SK-N-SH treated with all-trans-retinoic acid at 6 μM for 48 hours (cell line): ENCODE data around the gene SEZ6L.

ENCODE experiments used
- ATAC-seq: fragments of 200-7000 bp; cut with Tn5 transposase; 3 replicates; pipeline ENCODE4 v1.9.1; 2020; ENCODE audit warnings: mild to moderate bottlenecking, moderate library complexity
- ARNTL ChIP-seq: fragments of 450-650 bp; formaldehyde crosslinking; IDR thresholded peaks from 2 replicates; pipeline ENCODE4 v1.5.0; 2020; ENCODE audit warnings: low read depth, mild to moderate bottlenecking, moderate library complexity, borderline replicate concordance
- BACH2 ChIP-seq: fragments of 250-450 bp; sonication (Bioruptor Pico); IDR thresholded peaks from 2 replicates; pipeline ENCODE4 v1.9.0; 2021; ENCODE audit warnings: mild to moderate bottlenecking, borderline replicate concordance
- CREB5 ChIP-seq: fragments of 250-450 bp; sonication (Bioruptor Pico); IDR thresholded peaks from 2 replicates; pipeline ENCODE4 v1.5.1; 2020; ENCODE audit warnings: low read depth, mild to moderate bottlenecking, moderate library complexity
- CSDC2 ChIP-seq: fragments of 250-450 bp; sonication (Bioruptor Pico); IDR thresholded peaks from 2 replicates; pipeline ENCODE4 v1.5.0; 2020; ENCODE audit warnings: mild to moderate bottlenecking, moderate library complexity
- CSRNP3 ChIP-seq: fragments of 250-450 bp; sonication (Bioruptor Pico); IDR thresholded peaks from 2 replicates; pipeline ENCODE4 v1.5.1; 2021; ENCODE audit warnings: mild to moderate bottlenecking, moderate library complexity
- ESRRG ChIP-seq: fragments of 250-450 bp; sonication (Bioruptor Pico); IDR thresholded peaks from 2 replicates; pipeline ENCODE4 v1.6.1; 2021; ENCODE audit warnings: mild to moderate bottlenecking
- POU6F1 ChIP-seq: fragments of 250-450 bp; sonication (Bioruptor Pico); IDR thresholded peaks from 2 replicates; pipeline ENCODE4 v1.8.0; 2021; ENCODE audit warnings: low read depth, mild to moderate bottlenecking, moderate library complexity, borderline replicate concordance
- PPARA ChIP-seq: fragments of 250-450 bp; sonication (Bioruptor Pico); IDR thresholded peaks from 2 replicates; pipeline ENCODE4 v1.5.0; 2020; ENCODE audit warnings: mild to moderate bottlenecking, borderline replicate concordance
- RARB ChIP-seq: fragments of 250-450 bp; sonication (Bioruptor Pico); IDR thresholded peaks from 2 replicates; pipeline ENCODE4 v1.8.0; 2021; ENCODE audit warnings: mild to moderate bottlenecking, moderate library complexity
- SNAI2 ChIP-seq: fragments of 250-450 bp; sonication (Bioruptor Pico); IDR thresholded peaks from 2 replicates; pipeline ENCODE4 v1.5.0; 2020; ENCODE audit warnings: mild to moderate bottlenecking, moderate library complexity
- TCF4 ChIP-seq: fragments of 250-450 bp; sonication (Bioruptor Pico); IDR thresholded peaks from 2 replicates; pipeline ENCODE4 v1.8.0; 2021; ENCODE audit warnings: mild to moderate bottlenecking, moderate library complexity, borderline replicate concordance
- TOX ChIP-seq: fragments of 250-450 bp; sonication (Bioruptor Pico); IDR thresholded peaks from 2 replicates; pipeline ENCODE4 v1.8.0; 2021; ENCODE audit warnings: mild to moderate bottlenecking, moderate library complexity, borderline replicate concordance
- TSHZ2 ChIP-seq: fragments of 250-450 bp; sonication (Bioruptor Pico); IDR thresholded peaks from 2 replicates; pipeline ENCODE4 v1.5.0; 2020; ENCODE audit warnings: mild to moderate bottlenecking, moderate library complexity
- ZC3H10 ChIP-seq: fragments of 250-450 bp; sonication (Bioruptor Pico); IDR thresholded peaks from 2 replicates; pipeline ENCODE4 v1.5.1; 2021; ENCODE audit warnings: mild to moderate bottlenecking, moderate library complexity
- ZFP30 ChIP-seq: fragments of 450-650 bp; formaldehyde crosslinking; IDR thresholded peaks from 2 replicates; pipeline ENCODE4 v1.5.0; 2022; ENCODE audit warnings: mild to moderate bottlenecking, moderate library complexity
- ZNF565 ChIP-seq: fragments of 450-650 bp; formaldehyde crosslinking; conservative IDR thresholded peaks from 2 replicates; pipeline ENCODE4 v1.5.0; 2020; ENCODE audit warnings: low read depth, mild to moderate bottlenecking, moderate library complexity
- ZNF70 ChIP-seq: fragments of 450-650 bp; formaldehyde crosslinking; IDR thresholded peaks from 2 replicates; pipeline ENCODE4 v1.5.0; 2020; ENCODE audit warnings: mild to moderate bottlenecking, moderate library complexity
- ZNF8 ChIP-seq: fragments of 450-650 bp; formaldehyde crosslinking; IDR thresholded peaks from 2 replicates; pipeline ENCODE4 v1.5.0; 2020; ENCODE audit warnings: mild to moderate bottlenecking, moderate library complexity
- TF ChIP-seq, protein P1 (sequence below): fragments of 250-450 bp; sonication (Bioruptor Pico); IDR thresholded peaks from 2 replicates; pipeline ENCODE4 v1.8.0; 2020; ENCODE audit warnings: mild to moderate bottlenecking, moderate library complexity, borderline replicate concordance

Gene SEZ6L

DNA sequence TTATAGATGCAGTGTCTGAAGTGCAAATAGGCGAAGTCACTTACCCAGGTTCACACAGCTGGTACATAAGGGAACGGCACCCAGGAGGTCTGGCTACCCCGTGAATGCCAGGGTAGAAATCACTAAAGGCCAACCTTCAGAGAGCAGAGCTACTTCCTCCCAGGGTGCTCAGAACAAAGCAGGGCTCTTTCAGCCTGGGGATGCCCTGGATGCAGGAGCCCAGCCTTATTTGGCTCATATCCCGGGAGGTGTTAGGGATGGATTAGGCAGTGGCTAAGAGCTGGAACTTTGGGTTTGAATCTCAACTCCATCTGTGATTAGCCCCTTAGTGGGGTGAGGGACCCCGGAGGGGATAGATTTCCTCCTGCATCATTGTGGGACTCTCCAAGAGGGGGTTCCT lies 226.7 kb downstream of the SEZ6L start:
- no peak for ATAC-seq
- TF ChIP-seq TSHZ2 (no peak), POU6F1 (no peak), CSRNP3 (no peak), CREB5 (no peak), RARB (CRISPR knock-in tag) (no peak), ARNTL (CRISPR knock-in tag) (no peak), ZNF70 (CRISPR knock-in tag) (no peak)

DNA sequence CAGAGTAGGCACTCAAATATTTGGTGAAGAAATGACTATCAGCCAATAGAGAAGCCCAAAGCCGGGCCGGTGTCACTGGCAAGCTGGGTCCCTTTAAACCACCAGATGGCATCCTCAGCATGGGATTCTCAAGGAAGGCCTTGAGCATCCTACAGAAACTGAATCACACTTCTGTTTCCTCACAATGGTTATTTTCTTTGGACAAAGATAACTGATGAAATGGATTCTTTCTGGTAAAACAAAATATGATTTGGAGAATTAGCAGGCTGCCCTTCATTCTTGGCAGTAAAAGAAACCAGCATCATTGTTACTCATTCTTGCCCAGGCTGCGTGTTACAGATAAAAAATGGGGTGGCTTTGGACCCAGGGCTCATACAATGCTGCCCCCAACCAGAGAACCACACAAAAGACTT lies 229.5 kb downstream of the SEZ6L start:
- TF ChIP-seq POU6F1 = no peak
- no peak for TF ChIP-seq SNAI2 (CRISPR knock-in tag)
- no peak for TF ChIP-seq ARNTL (CRISPR knock-in tag)
- TF ChIP-seq ESRRG (CRISPR knock-in tag) = no peak
- no peak for TF ChIP-seq ZC3H10 (CRISPR knock-in tag)
- no peak for TF ChIP-seq CREB5
- no peak for TF ChIP-seq ZFP30 (CRISPR knock-in tag)
- no peak for TF ChIP-seq CSDC2 (CRISPR knock-in tag)
- no peak for TF ChIP-seq ZNF565 (CRISPR knock-in tag)
- no peak for TF ChIP-seq TCF4 (CRISPR knock-in tag)
- TF ChIP-seq ZNF8 (CRISPR knock-in tag) = no peak
- no peak for TF ChIP-seq TOX (CRISPR knock-in tag)
- TF ChIP-seq CSRNP3 = no peak
- TF ChIP-seq, protein P1, sequence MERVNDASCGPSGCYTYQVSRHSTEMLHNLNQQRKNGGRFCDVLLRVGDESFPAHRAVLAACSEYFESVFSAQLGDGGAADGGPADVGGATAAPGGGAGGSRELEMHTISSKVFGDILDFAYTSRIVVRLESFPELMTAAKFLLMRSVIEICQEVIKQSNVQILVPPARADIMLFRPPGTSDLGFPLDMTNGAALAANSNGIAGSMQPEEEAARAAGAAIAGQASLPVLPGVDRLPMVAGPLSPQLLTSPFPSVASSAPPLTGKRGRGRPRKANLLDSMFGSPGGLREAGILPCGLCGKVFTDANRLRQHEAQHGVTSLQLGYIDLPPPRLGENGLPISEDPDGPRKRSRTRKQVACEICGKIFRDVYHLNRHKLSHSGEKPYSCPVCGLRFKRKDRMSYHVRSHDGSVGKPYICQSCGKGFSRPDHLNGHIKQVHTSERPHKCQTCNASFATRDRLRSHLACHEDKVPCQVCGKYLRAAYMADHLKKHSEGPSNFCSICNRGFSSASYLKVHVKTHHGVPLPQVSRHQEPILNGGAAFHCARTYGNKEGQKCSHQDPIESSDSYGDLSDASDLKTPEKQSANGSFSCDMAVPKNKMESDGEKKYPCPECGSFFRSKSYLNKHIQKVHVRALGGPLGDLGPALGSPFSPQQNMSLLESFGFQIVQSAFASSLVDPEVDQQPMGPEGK (CRISPR knock-in tag) = no peak
- TF ChIP-seq PPARA = no peak
- TF ChIP-seq BACH2 (CRISPR knock-in tag) = no peak
- TF ChIP-seq ZNF70 (CRISPR knock-in tag) = no peak
- peak; percentile 97 for ATAC-seq
